Neural progenitor cell (in vitro differentiated cells): Measurements from ENCODE around the gene GPATCH1. TPM values are rescaled to one million over a fixed set of nuclear protein-coding genes. Genes with fewer than 3 reads are reported as not detected.
"Not testable (repeated sequence)": the region's sequence is repeated elsewhere in the genome, so short reads cannot be mapped to it uniquely, and the experiment has no call there.

ENCODE experiments used
- DNase-seq: peaks from one replicate; pipeline ENCODE4 v3.0.0-alpha.2; 2016; ENCODE audit warnings: low spot score
- H2AFZ ChIP-seq: fragments of 200-600 bp; sonication (generic); replicated peaks from 2 replicates; pipeline ENCODE4 v1.6.1; 2016; ENCODE audit warnings: antibody characterized with exemption
- H3F3A ChIP-seq: fragments of 200-600 bp; sonication (generic); 2 replicates; pipeline ENCODE4 v1.6.1; 2016; ENCODE audit warnings: antibody characterized with exemption, low read depth
- H3K27ac ChIP-seq: fragments of 200-600 bp; sonication (generic); 2 replicates; pipeline ENCODE4 v1.5.1; 2016; ENCODE audit warnings: mild to moderate bottlenecking
- H3K27me3 ChIP-seq: fragments of 200-600 bp; sonication (generic); 2 replicates; pipeline ENCODE4 v1.6.1; 2016; ENCODE audit warnings: mild to moderate bottlenecking, moderate library complexity
- H3K36me3 ChIP-seq: fragments of 200-600 bp; sonication (generic); 2 replicates; pipeline ENCODE4 v1.5.1; 2016
- H3K4me1 ChIP-seq: fragments of 200-600 bp; sonication (generic); 2 replicates; pipeline ENCODE4 v1.6.1; 2016; ENCODE audit warnings: mixed run types
- H3K4me2 ChIP-seq: fragments of 200-600 bp; sonication (generic); 2 replicates; pipeline ENCODE4 v1.6.1; 2016
- H3K4me3 ChIP-seq: fragments of 200-600 bp; sonication (generic); 2 replicates; pipeline ENCODE4 v1.5.1; 2016
- H3K79me2 ChIP-seq: fragments of 200-600 bp; sonication (generic); 2 replicates; pipeline ENCODE4 v1.6.1; 2016; ENCODE audit warnings: low read depth
- H3K9ac ChIP-seq: fragments of 200-600 bp; sonication (generic); 2 replicates; pipeline ENCODE4 v1.6.1; 2016
- H3K9me3 ChIP-seq: fragments of 200-600 bp; sonication (generic); 2 replicates; pipeline ENCODE4 v1.5.1; 2016; ENCODE audit warnings: low read depth
- H4K20me1 ChIP-seq: fragments of 200-600 bp; sonication (generic); 2 replicates; pipeline ENCODE4 v1.6.1; 2016; ENCODE audit warnings: low read depth
- H3K27ac Mint-ChIP-seq: 3 replicates; pipeline ENCODE4 v1.8.0; 2021; ENCODE audit warnings: mixed read lengths
- H3K27me3 Mint-ChIP-seq: 2 replicates; pipeline ENCODE4 v1.8.0; 2022; ENCODE audit warnings: low read depth, mild to moderate bottlenecking, inconsistent platforms, moderate library complexity, mixed read lengths; ENCODE audit not compliant: insufficient read depth
- H3K36me3 Mint-ChIP-seq: 3 replicates; pipeline ENCODE4 v1.8.0; 2021; ENCODE audit warnings: mixed read lengths
- H3K4me1 Mint-ChIP-seq: 3 replicates; pipeline ENCODE4 v1.8.0; 2021; ENCODE audit warnings: mixed read lengths
- H3K4me3 Mint-ChIP-seq: 3 replicates; pipeline ENCODE4 v1.8.0; 2021; ENCODE audit warnings: mild to moderate bottlenecking, moderate library complexity, mixed read lengths
- H3K9me3 Mint-ChIP-seq: 3 replicates; pipeline ENCODE4 v1.8.0; 2020; ENCODE audit warnings: mixed read lengths
- CTCF ChIP-seq: fragments of 200-600 bp; sonication (generic); IDR thresholded peaks from 2 replicates; pipeline ENCODE4 v1.5.1; 2017; ENCODE audit warnings: antibody characterized with exemption, mild to moderate bottlenecking
- EZH2 ChIP-seq: fragments of 200-600 bp; sonication (generic); IDR thresholded peaks from 2 replicates; pipeline ENCODE4 v1.6.1; 2017; ENCODE audit warnings: antibody characterized with exemption, mild to moderate bottlenecking, moderate library complexity
- EZH2phosphoT487 ChIP-seq: fragments of 200-600 bp; sonication (generic); IDR thresholded peaks from 2 replicates; pipeline ENCODE4 v1.6.1; 2017; ENCODE audit warnings: antibody characterized with exemption
- total RNA-seq: library from RNA; depleted of rRNA; stranded (reverse); fragments of >200 nt; gene quantifications from 2 replicates; pipeline ENCODE4 v1.2.3, GENCODE V29; 2015; ENCODE audit warnings: low replicate concordance

Gene GPATCH1
- total RNA-seq, 1 donor from 2014 or later, result 7.0 TPM

- Histone ChIP-seq H3K9ac (no peak overlapping the region), H3K27ac (no peak overlapping the region), H3K79me2 (no peaks in the 10 kb centered on the region), H3K36me3 (no peaks in the 10 kb centered on the region), H3K4me2 (no peak overlapping the region), H3K27me3 (no peaks in the 10 kb centered on the region), H3K4me3 (no peak overlapping the region), H4K20me1 (peaks cover 20% of the 10 kb centered on the region), H2AFZ (no peak overlapping the region), H3K9me3 (no peaks in the 10 kb centered on the region), H3F3A (peaks cover 19% of the 10 kb centered on the region), H3K4me1 (peaks cover 14% of the 10 kb centered on the region)
- H3K27me3 Mint-ChIP-seq, result peaks cover 2% of the 10 kb centered on the region
- TF ChIP-seq CTCF, result peak; percentile 85
- TF ChIP-seq EZH2, result no peak
- peaks cover 15% of the 10 kb centered on the region for H3K36me3 Mint-ChIP-seq
- peak; percentile 72 for DNase-seq
- H3K4me3 Mint-ChIP-seq, result no peak overlapping the region
- H3K9me3 Mint-ChIP-seq, result no peaks in the 10 kb centered on the region
- H3K4me1 Mint-ChIP-seq, result peaks cover 14% of the 10 kb centered on the region
- no peak overlapping the region for H3K27ac Mint-ChIP-seq
These were observed 45.0 kb downstream of the GPATCH1 start for GRCh38 chr19:33125929-33126388.

GRCh38 chr19:33126712-33127111 lies 45.7 kb downstream of the GPATCH1 start:
- not testable (repeated sequence) for H3K9me3 Mint-ChIP-seq, H3K36me3 ChIP-seq
- H3K4me1 Mint-ChIP-seq, result peaks cover 14% of the 10 kb centered on the region

GRCh38 chr19:33129901-33130300 lies 48.9 kb downstream of the GPATCH1 start:
- Histone ChIP-seq H3K9ac (no peak overlapping the region), H2AFZ (no peak overlapping the region), H3K27ac (no peak overlapping the region), H3F3A (peaks cover 15% of the 10 kb centered on the region), H4K20me1 (peaks cover 9% of the 10 kb centered on the region), H3K36me3 (no peaks in the 10 kb centered on the region), H3K4me2 (no peak overlapping the region), H3K9me3 (no peaks in the 10 kb centered on the region), H3K4me3 (no peak overlapping the region), H3K27me3 (peaks cover 6% of the 10 kb centered on the region), H3K4me1 (peaks cover 8% of the 10 kb centered on the region), H3K79me2 (no peaks in the 10 kb centered on the region)
- Mint-ChIP-seq H3K27ac (no peak overlapping the region), H3K4me3 (no peak overlapping the region), H3K36me3 (peaks cover 13% of the 10 kb centered on the region), H3K4me1 (peaks cover 13% of the 10 kb centered on the region), H3K9me3 (no peaks in the 10 kb centered on the region), H3K27me3 (peaks cover 3% of the 10 kb centered on the region)
- TF ChIP-seq EZH2, result no peak
- TF ChIP-seq EZH2phosphoT487, result no peak
- no peak for TF ChIP-seq CTCF
- no peak for DNase-seq

More at GRCh38 chr19:33126712-33127111, 45.7 kb downstream of the GPATCH1 start:
- Histone ChIP-seq H4K20me1 (peaks cover 20% of the 10 kb centered on the region), H3F3A (peaks cover 19% of the 10 kb centered on the region), H3K4me1 (peaks cover 14% of the 10 kb centered on the region)
- H3K27me3 Mint-ChIP-seq, DNase-seq, H3K4me3 Mint-ChIP-seq, H2AFZ ChIP-seq, H3K79me2 ChIP-seq, H3K27ac ChIP-seq, H3K27ac Mint-ChIP-seq, H3K9ac ChIP-seq, H3K27me3 ChIP-seq, H3K4me3 ChIP-seq, H3K9me3 ChIP-seq, H3K4me2 ChIP-seq: not testable (repeated sequence)
- peaks cover 13% of the 10 kb centered on the region for H3K36me3 Mint-ChIP-seq

GRCh38 chr19:33130433-33130832 lies 49.5 kb downstream of the GPATCH1 start:
- no peak overlapping the region for H3K4me3 ChIP-seq
- H3K9me3 Mint-ChIP-seq, result no peaks in the 10 kb centered on the region
- no peaks in the 10 kb centered on the region for H3K79me2 ChIP-seq
- H3K4me3 Mint-ChIP-seq, result no peak overlapping the region
- peaks cover 3% of the 10 kb centered on the region for H3K4me1 ChIP-seq
- H3K27me3 ChIP-seq, result peaks cover 10% of the 10 kb centered on the region
- H3K36me3 Mint-ChIP-seq, result peaks cover 13% of the 10 kb centered on the region
- peaks cover 3% of the 10 kb centered on the region for H3K27me3 Mint-ChIP-seq
- TF ChIP-seq CTCF, result no peak
- H3K4me2 ChIP-seq, result no peak overlapping the region
- H2AFZ ChIP-seq, result no peak overlapping the region
- no peak for DNase-seq
- H3K9me3 ChIP-seq, result no peaks in the 10 kb centered on the region
- H3K9ac ChIP-seq, result no peak overlapping the region
- H3K27ac ChIP-seq, result no peak overlapping the region
- no peaks in the 10 kb centered on the region for H3K36me3 ChIP-seq
- H3K4me1 Mint-ChIP-seq, result peaks cover 11% of the 10 kb centered on the region
- H3K27ac Mint-ChIP-seq, result no peak overlapping the region
- H3F3A ChIP-seq, result peaks cover 10% of the 10 kb centered on the region
- H4K20me1 ChIP-seq, result peaks cover 4% of the 10 kb centered on the region
